Measurements from ENCODE around the gene CALHM6. TPM values are rescaled to one million over a fixed set of nuclear protein-coding genes. Genes with fewer than 3 reads are reported as not detected.

The CALHM6 gene
- total RNA-seq, 1 donor from 2014 or later, result 29.2 TPM

DNA sequence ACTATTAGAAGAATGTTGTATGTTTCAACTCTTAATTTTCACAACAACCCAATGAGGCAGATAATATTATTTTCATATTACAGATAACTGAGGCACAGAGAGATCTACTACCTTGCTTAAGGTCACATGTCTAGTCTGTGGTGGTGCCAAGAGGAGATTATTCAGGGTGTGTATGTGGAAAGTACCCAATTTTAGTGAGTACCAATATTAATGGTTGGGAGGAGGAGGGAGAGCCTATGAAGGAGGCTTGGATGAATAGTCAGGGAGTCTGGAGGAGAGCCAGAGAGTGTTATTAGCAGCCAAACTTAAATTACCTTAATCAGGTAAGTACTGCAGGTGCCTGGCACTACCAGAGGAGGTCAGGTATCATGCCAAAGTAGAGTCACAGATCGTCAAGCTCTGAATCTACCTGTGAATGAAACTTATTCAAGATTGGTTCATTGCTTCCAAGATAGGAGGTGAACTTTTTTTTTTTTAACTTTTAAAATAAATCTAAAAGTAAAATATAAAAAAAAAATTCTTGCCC, 10.9 kb upstream of the CALHM6 start:
- H3K27ac Mint-ChIP-seq, result no peak overlapping the region
- H3K4me1 Mint-ChIP-seq (ENCODE audit: low read depth), result peaks cover 38% of the 10 kb centered on the region
- intact Hi-C loops (cut with micrococcal nuclease), result loop anchor here (10.0 kb wide), 1 partner anchor 345 kb away; the partner anchor contains the start of gene NT5DC1
- H3K4me3 Mint-ChIP-seq, result no peak overlapping the region
- H3K9me3 Mint-ChIP-seq, result no peaks in the 10 kb centered on the region
- peaks cover 2% of the 10 kb centered on the region for H3K27me3 Mint-ChIP-seq (ENCODE audit: insufficient read depth)
- no peak for DNase-seq (ENCODE audit: low spot score)
- peaks cover 9% of the 10 kb centered on the region for H3K36me3 Mint-ChIP-seq (ENCODE audit: low read depth)

DNA sequence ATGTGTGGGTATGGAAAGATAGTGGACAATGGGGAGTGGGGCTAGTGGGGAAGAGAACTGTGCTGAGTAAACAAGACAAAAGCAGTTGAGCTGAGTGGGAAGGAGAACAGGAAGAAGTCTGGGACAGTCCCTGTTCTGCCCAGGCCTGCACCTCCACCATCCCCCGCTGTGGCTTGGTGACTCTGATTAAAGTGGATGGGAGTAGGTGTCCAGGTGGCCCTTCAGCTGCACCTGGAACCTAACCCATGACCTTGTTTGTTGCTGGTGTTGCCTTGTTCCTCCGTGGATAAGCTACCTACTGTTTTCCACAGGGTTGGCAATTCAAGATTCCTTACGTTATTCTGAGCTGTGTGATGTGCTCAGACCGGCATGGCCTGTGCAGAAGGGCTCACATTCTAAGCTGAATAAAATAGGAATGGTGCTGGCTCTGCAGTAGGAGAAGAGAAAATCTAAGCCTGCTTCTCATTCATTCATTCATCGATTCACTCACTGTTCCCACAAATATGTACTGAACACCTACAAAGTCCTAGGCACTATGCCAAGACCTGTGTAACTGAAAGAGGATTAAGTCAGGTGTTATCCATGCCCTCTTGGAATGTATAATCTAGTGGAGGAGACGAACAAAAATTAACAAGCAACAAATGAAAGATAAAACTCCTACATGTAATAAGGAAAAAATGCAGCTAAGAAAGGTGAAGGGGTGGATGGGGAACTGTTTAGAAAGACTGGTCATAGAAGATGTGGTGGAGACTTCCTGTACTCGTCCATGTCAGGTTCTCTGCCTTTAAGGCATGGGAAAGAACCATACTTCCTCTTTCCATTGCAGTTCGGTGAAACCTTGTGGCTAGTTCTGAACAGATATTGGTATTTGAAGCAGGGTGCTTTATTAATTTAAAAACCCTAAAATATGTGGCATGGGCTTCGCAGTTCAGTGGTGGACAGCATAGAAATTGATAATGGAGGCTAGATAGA, 10.1 kb upstream of the CALHM6 start:
- intact Hi-C loops (cut with micrococcal nuclease), result loop anchor here (10.0 kb wide), 1 partner anchor 346 kb away; the partner anchor contains the start of gene NT5DC1

DNA sequence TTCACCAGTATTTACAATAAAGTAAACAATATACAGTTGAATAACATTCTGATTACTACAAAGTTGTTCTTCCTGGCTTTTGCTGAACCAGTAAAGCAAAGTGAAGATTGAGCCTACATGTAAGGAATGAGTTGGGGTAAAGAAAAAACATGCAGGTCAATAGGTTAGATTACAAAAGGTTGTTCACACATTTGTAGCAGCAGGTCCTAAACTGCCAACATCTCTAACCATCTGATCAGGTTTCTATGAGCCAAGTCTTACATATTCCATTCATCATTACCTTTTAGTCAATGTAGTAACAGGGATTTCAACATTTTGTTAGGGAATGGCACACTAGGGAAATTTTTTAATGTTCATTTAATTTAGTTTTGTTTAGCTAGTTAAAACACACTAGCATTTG, 9.3 kb upstream of the CALHM6 start:
- Mint-ChIP-seq H3K4me3 (no peak overlapping the region), H3K36me3 (ENCODE audit: low read depth) (peaks cover 11% of the 10 kb centered on the region), H3K27me3 (ENCODE audit: insufficient read depth) (peaks cover 2% of the 10 kb centered on the region), H3K4me1 (ENCODE audit: low read depth) (peaks cover 52% of the 10 kb centered on the region), H3K9me3 (no peaks in the 10 kb centered on the region), H3K27ac (no peak overlapping the region)
- DNase-seq (ENCODE audit: low spot score), result no peak
- intact Hi-C loops (cut with micrococcal nuclease), result loop anchor here (10.0 kb wide), 1 partner anchor 347 kb away; the partner anchor contains the start of gene NT5DC1

More for the DNA sequence above, 10.1 kb upstream of the CALHM6 start:
- Mint-ChIP-seq H3K9me3 (no peaks in the 10 kb centered on the region), H3K36me3 (ENCODE audit: low read depth) (peaks cover 11% of the 10 kb centered on the region), H3K27me3 (ENCODE audit: insufficient read depth) (peaks cover 2% of the 10 kb centered on the region), H3K27ac (peak overlapping the region; percentile 47), H3K4me1 (ENCODE audit: low read depth) (peaks cover 44% of the 10 kb centered on the region), H3K4me3 (peak overlapping the region; percentile 3)
- no peak for DNase-seq (ENCODE audit: low spot score)

DNA sequence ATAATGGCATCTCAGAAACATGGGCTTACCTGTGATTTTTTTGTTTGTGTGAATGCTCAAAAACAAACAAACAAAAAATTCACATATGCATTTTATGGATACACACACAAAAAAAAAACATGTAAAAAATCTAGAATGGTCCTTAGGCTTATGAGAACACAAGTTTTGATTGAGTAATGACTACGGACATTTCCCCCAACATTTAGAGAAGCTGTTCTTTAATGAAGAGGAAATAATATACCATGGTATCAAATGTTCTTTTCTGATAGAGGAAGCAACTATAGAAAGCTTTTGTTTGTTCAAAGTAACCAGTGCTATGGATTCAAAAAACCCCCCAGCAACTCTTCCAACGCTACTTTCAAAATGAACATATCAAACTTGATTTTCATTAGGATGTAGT, 8.6 kb upstream of the CALHM6 start:
- intact Hi-C loops (cut with micrococcal nuclease), result loop anchor here (10.0 kb wide), 1 partner anchor 348 kb away; the partner anchor contains the start of gene NT5DC1
- DNase-seq (ENCODE audit: low spot score), result no peak
- Mint-ChIP-seq H3K4me1 (ENCODE audit: low read depth) (peaks cover 56% of the 10 kb centered on the region), H3K4me3 (no peak overlapping the region), H3K9me3 (no peaks in the 10 kb centered on the region), H3K27ac (no peak overlapping the region), H3K27me3 (ENCODE audit: insufficient read depth) (peaks cover 2% of the 10 kb centered on the region), H3K36me3 (ENCODE audit: low read depth) (peaks cover 11% of the 10 kb centered on the region)

DNA sequence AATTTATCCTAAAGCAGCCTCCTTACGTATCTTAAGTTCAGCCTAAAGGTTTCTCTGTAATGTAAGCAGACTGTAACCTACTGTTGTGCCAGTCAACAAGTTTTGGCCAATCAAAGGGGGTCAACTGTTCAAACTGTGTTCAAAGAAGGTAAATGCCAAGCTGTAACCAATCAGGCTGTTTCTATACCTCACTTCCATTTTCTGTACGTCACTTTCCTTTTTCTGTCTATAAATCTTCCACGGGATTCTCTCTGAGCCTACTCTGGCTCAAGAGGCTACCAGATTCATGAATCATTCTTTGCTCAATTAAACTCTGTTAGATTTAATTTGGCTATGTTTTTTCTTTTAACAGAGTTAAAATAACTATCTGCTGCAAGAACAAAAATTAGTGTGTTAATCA, 5.1 kb upstream of the CALHM6 start:
- H3K36me3 Mint-ChIP-seq (ENCODE audit: low read depth), result peaks cover 13% of the 10 kb centered on the region
- no peak overlapping the region for H3K4me3 Mint-ChIP-seq
- DNase-seq (ENCODE audit: low spot score), result no peak
- H3K9me3 Mint-ChIP-seq, result no peaks in the 10 kb centered on the region
- H3K27me3 Mint-ChIP-seq (ENCODE audit: insufficient read depth), result peaks cover 2% of the 10 kb centered on the region
- intact Hi-C loops (cut with micrococcal nuclease), result loop anchor here (10.0 kb wide), 1 partner anchor 351 kb away; the partner anchor contains the start of gene NT5DC1
- peaks cover 66% of the 10 kb centered on the region for H3K4me1 Mint-ChIP-seq (ENCODE audit: low read depth)
- H3K27ac Mint-ChIP-seq, result no peak overlapping the region

DNA sequence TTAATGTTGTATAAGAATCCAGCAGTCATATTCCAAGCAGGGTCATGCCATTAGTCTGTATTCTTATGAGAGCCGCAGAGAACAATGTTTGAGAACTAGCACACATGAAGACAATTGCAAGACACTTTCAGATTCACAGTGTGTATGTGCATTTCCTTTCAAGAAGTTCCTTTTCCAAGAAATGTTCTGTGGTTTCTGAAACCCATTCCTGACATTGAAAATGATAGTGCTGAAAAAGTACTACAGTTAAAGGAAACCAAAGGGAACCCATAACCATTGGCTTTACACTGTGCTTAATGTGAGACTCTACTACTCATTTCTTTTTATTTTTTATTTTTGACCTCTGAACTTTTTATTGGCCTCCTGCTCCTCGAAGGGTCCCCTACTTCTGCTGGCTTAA, 4.2 kb upstream of the CALHM6 start:
- peaks cover 13% of the 10 kb centered on the region for H3K36me3 Mint-ChIP-seq (ENCODE audit: low read depth)
- peak overlapping the region; percentile 5 for H3K27ac Mint-ChIP-seq
- H3K27me3 Mint-ChIP-seq (ENCODE audit: insufficient read depth), result peaks cover 3% of the 10 kb centered on the region
- no peak for DNase-seq (ENCODE audit: low spot score)
- peaks cover 65% of the 10 kb centered on the region for H3K4me1 Mint-ChIP-seq (ENCODE audit: low read depth)
- H3K4me3 Mint-ChIP-seq, result peak overlapping the region; percentile 24
- intact Hi-C loops (cut with micrococcal nuclease), result loop anchor here (10.0 kb wide), 1 partner anchor 352 kb away; the partner anchor contains the start of gene NT5DC1
- H3K9me3 Mint-ChIP-seq, result no peaks in the 10 kb centered on the region

DNA sequence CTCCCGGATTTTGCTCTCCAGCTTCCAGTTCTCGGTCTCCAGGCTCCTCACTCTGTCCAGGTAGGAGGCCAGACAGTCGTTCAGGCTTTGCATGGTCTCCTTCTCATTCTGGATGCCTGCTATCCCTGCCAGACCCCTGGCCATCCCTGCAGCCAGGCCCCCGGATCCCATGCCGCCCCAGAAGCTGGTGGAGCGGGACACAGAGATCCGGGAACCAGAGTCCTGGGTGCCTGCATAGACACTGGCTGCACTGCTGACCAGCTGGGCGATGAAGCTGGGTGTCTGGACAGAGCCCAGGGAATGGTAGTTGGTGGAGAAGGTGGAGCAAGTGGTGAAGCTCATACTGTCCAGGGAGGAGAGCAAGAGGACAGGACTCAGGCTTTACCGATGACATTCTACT, 2.9 kb upstream of the CALHM6 start:
- H3K27me3 Mint-ChIP-seq (ENCODE audit: insufficient read depth), result peaks cover 3% of the 10 kb centered on the region
- no peak overlapping the region for H3K27ac Mint-ChIP-seq
- DNase-seq (ENCODE audit: low spot score), result no peak
- peaks cover 75% of the 10 kb centered on the region for H3K4me1 Mint-ChIP-seq (ENCODE audit: low read depth)
- peaks cover 12% of the 10 kb centered on the region for H3K36me3 Mint-ChIP-seq (ENCODE audit: low read depth)
- H3K4me3 Mint-ChIP-seq, result no peak overlapping the region
- no peaks in the 10 kb centered on the region for H3K9me3 Mint-ChIP-seq
- intact Hi-C loops (cut with micrococcal nuclease), result loop anchor here (10.0 kb wide), 1 partner anchor 353 kb away; the partner anchor contains the start of gene NT5DC1

DNA sequence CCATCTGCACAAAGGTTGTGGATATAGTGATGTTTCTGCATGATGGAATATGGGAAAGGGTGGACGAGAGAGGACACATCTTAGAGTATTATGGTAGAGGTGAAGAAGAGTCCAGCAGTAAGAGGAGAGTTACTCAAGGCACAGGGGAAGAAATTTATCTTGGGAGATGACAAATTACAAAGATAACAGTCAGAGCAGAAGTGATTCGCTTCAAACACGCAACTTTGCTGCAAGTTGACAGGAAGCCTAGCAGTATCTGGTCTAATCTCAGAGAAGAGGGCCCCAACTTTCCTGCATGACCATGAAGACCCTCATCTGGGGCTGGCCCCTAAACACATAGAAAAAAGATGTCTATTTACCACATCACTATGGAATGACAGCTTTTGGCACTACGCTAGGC, 1.2 kb upstream of the CALHM6 start:
- peak overlapping the region; percentile 9 for H3K4me3 Mint-ChIP-seq
- no peak for DNase-seq (ENCODE audit: low spot score)
- H3K4me1 Mint-ChIP-seq (ENCODE audit: low read depth), result peaks cover 87% of the 10 kb centered on the region
- no peak overlapping the region for H3K27ac Mint-ChIP-seq
- H3K27me3 Mint-ChIP-seq (ENCODE audit: insufficient read depth), result peaks cover 1% of the 10 kb centered on the region
- H3K36me3 Mint-ChIP-seq (ENCODE audit: low read depth), result peaks cover 14% of the 10 kb centered on the region
- H3K9me3 Mint-ChIP-seq, result no peaks in the 10 kb centered on the region
- intact Hi-C loops (cut with micrococcal nuclease), result loop anchor here (1.0 to 10.0 kb wide), 5 partner anchors 12 to 355 kb away; partner anchors contain the start of genes DSE, NT5DC1 and RWDD1

DNA sequence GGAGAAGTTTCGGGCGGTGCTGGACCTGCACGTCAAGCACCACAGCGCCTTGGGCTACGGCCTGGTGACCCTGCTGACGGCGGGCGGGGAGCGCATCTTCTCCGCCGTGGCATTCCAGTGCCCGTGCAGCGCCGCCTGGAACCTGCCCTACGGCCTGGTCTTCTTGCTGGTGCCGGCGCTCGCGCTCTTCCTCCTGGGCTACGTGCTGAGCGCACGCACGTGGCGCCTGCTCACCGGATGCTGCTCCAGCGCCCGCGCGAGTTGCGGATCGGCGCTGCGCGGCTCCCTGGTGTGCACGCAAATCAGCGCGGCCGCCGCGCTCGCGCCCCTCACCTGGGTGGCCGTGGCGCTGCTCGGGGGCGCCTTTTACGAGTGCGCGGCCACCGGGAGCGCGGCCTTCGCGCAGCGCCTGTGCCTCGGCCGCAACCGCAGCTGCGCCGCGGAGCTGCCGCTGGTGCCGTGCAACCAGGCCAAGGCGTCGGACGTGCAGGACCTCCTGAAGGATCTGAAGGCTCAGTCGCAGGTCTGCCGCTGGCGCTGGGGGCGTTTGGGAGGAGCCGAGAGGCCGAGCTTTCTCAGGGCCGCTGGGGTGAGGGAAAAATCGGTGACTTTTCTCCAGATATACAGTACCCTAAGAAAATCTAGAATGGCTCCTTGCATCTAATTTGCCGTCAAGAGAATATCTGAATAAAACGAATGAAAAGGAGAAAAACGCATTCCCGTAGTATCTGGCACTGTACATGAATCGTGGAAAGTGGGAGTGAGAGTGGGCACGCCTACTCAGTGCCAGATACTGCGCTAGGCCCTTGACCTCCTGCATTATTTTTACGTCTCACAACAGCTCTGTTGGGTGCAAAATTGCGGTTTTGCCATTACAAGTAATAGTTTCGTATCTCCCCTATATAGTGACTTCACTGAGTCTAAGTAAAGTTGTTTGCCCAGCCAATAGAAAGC, 1.0 kb downstream of the CALHM6 start:
- Mint-ChIP-seq H3K27ac (peak overlapping the region; percentile 87), H3K36me3 (ENCODE audit: low read depth) (peaks cover 17% of the 10 kb centered on the region), H3K4me1 (ENCODE audit: low read depth) (peaks cover 89% of the 10 kb centered on the region), H3K9me3 (no peaks in the 10 kb centered on the region), H3K4me3 (peak overlapping the region; percentile 87), H3K27me3 (ENCODE audit: insufficient read depth) (peaks cover 1% of the 10 kb centered on the region)
- DNase-seq (ENCODE audit: low spot score), result peak; percentile 67
- intact Hi-C loops (cut with micrococcal nuclease), result loop anchor here (1.0 to 5.0 kb wide), 6 partner anchors 14 to 208 kb away; partner anchors contain the start of genes DSE, RWDD1 and TSPYL4

DNA sequence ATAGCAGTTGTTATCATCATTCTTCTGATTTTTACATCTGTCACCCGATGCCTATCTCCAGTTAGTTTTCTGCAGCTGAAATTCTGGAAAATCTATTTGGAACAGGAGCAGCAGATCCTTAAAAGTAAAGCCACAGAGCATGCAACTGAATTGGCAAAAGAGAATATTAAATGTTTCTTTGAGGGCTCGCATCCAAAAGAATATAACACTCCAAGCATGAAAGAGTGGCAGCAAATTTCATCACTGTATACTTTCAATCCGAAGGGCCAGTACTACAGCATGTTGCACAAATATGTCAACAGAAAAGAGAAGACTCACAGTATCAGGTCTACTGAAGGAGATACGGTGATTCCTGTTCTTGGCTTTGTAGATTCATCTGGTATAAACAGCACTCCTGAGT, 2.1 kb downstream of the CALHM6 start:
- Mint-ChIP-seq H3K27me3 (ENCODE audit: insufficient read depth) (peaks cover 1% of the 10 kb centered on the region), H3K36me3 (ENCODE audit: low read depth) (peaks cover 17% of the 10 kb centered on the region), H3K27ac (peak overlapping the region; percentile 87), H3K4me1 (ENCODE audit: low read depth) (peaks cover 87% of the 10 kb centered on the region), H3K4me3 (peak overlapping the region; percentile 87), H3K9me3 (no peaks in the 10 kb centered on the region)
- intact Hi-C loops (cut with micrococcal nuclease), result loop anchor here (2.0 to 5.0 kb wide), 3 partner anchors 69 to 182 kb away; partner anchors contain the start of gene DSE
- DNase-seq (ENCODE audit: low spot score), result no peak

DNA sequence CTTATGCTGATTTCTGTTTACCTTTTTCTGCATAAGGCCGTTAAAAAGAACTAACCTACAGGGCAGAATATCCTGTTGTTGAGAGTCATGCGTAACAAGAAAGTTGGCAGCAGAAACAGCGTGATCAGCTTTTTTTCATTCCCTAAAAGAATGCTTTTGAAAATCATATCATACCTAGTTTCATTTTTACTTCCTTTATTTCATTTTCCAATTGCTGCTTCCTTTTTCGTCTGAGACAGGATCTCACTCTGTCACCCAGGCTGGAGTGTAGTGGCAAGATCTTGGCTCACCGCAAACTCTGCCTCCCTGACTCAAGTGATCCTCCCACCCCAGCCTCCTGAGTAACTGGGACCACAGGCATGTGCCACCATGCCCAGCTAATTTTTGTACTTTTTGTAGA, 4.1 kb downstream of the CALHM6 start:
- H3K36me3 Mint-ChIP-seq (ENCODE audit: low read depth), result peaks cover 17% of the 10 kb centered on the region
- peaks cover 1% of the 10 kb centered on the region for H3K27me3 Mint-ChIP-seq (ENCODE audit: insufficient read depth)
- peak overlapping the region; percentile 21 for H3K27ac Mint-ChIP-seq
- no peaks in the 10 kb centered on the region for H3K9me3 Mint-ChIP-seq
- peaks cover 68% of the 10 kb centered on the region for H3K4me1 Mint-ChIP-seq (ENCODE audit: low read depth)
- no peak for DNase-seq (ENCODE audit: low spot score)
- intact Hi-C loops (cut with micrococcal nuclease), result no loop called here
- peak overlapping the region; percentile 71 for H3K4me3 Mint-ChIP-seq

DNA sequence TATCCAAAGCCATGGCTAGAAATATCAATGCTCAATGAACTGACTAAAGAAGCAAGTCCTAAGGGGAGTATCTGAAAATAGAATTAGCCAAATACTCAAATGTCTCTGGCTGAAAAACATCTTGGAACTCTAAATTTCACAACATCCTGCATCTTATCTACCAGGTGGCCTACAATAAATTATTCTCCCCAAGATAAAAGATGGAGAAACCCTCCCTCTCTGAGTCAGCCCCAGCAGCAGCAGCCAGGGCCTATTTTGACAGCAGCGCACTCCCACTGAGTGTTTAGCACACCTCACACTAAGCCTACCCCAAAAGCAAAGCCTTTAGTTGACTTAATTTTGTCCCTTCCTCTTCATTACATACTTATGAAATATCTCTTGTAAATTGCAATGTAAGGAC, 5.9 kb downstream of the CALHM6 start:
- H3K4me1 Mint-ChIP-seq (ENCODE audit: low read depth), result peaks cover 51% of the 10 kb centered on the region
- no peak overlapping the region for H3K4me3 Mint-ChIP-seq
- no peaks in the 10 kb centered on the region for H3K27me3 Mint-ChIP-seq (ENCODE audit: insufficient read depth)
- H3K27ac Mint-ChIP-seq, result peak overlapping the region; percentile 50
- no peaks in the 10 kb centered on the region for H3K9me3 Mint-ChIP-seq
- intact Hi-C loops (cut with micrococcal nuclease), result no loop called here
- peaks cover 16% of the 10 kb centered on the region for H3K36me3 Mint-ChIP-seq (ENCODE audit: low read depth)
- DNase-seq (ENCODE audit: low spot score), result no peak
